ENCODE data around the gene DNAJB7. TPM values are rescaled to one million over a fixed set of nuclear protein-coding genes. Genes with fewer than 3 reads are reported as not detected.
"Not testable (repeated sequence)": the region's sequence is repeated elsewhere in the genome, so short reads cannot be mapped to it uniquely, and the experiment has no call there.

The DNAJB7 gene
- total RNA-seq, 6 experiments from 2014 or later = not detected

- peaks cover 31% of the 10 kb centered on the region for H3K36me3 Mint-ChIP-seq (ENCODE audit: low read depth)
Observed at GRCh38 chr22:40838486-40838885, 23.4 kb downstream of the DNAJB7 start.

GRCh38 chr22:40834619-40835018, 27.3 kb downstream of the DNAJB7 start:
- Mint-ChIP-seq H3K27me3 (ENCODE audit: insufficient read depth) (no peaks in the 10 kb centered on the region), H3K36me3 (ENCODE audit: low read depth) (peaks cover 32% of the 10 kb centered on the region; the same call in 1 of the 2 replicates), H3K27ac (0 out of 2 replicates have a peak overlapping the region, but pooled peaks have one; percentile 18), H3K4me1 (ENCODE audit: low read depth) (no peaks in the 10 kb centered on the region), H3K4me3 (no peak overlapping the region), H3K9me3 (no peaks in the 10 kb centered on the region)
- TF ChIP-seq CTCF (IDR thresholded peaks at IDR 0.05) = no peak
- no peak for DNase-seq

More at GRCh38 chr22:40838486-40838885, 23.4 kb downstream of the DNAJB7 start:
- Mint-ChIP-seq H3K4me1 (ENCODE audit: low read depth) (peaks cover 17% of the 10 kb centered on the region), H3K4me3 (no peak overlapping the region), H3K9me3 (no peaks in the 10 kb centered on the region), H3K27ac (no peak overlapping the region), H3K27me3 (ENCODE audit: insufficient read depth) (no peaks in the 10 kb centered on the region)
- no peak for TF ChIP-seq CTCF (IDR thresholded peaks at IDR 0.05)
- DNase-seq = no peak

GRCh38 chr22:40829131-40829530, 32.8 kb downstream of the DNAJB7 start:
- Mint-ChIP-seq H3K36me3 (ENCODE audit: low read depth) (peaks cover 31% of the 10 kb centered on the region; the same call in 1 of the 2 replicates), H3K27me3 (ENCODE audit: insufficient read depth) (peaks cover 2% of the 10 kb centered on the region; the same call in 1 of the 2 replicates), H3K9me3 (no peaks in the 10 kb centered on the region), H3K4me3 (no peak overlapping the region), H3K27ac (no peak overlapping the region), H3K4me1 (ENCODE audit: low read depth) (no peaks in the 10 kb centered on the region)
- no peak for TF ChIP-seq CTCF (IDR thresholded peaks at IDR 0.05)
- no peak for DNase-seq

- Mint-ChIP-seq H3K27me3 (ENCODE audit: insufficient read depth) (peaks cover 2% of the 10 kb centered on the region; the same call in 1 of the 2 replicates), H3K36me3 (ENCODE audit: low read depth) (peaks cover 32% of the 10 kb centered on the region; the same call in 1 of the 2 replicates), H3K27ac (no peak overlapping the region), H3K9me3 (no peaks in the 10 kb centered on the region), H3K4me3 (no peak overlapping the region), H3K4me1 (ENCODE audit: low read depth) (no peaks in the 10 kb centered on the region)
- no peak for TF ChIP-seq CTCF (IDR thresholded peaks at IDR 0.05)
- DNase-seq = no peak
Observed at GRCh38 chr22:40826984-40827741, 34.8 kb downstream of the DNAJB7 start.

GRCh38 chr22:40826292-40826691, 35.6 kb downstream of the DNAJB7 start:
- H3K4me1 Mint-ChIP-seq (ENCODE audit: low read depth); H3K27ac Mint-ChIP-seq; H3K27me3 Mint-ChIP-seq (ENCODE audit: insufficient read depth); H3K9me3 Mint-ChIP-seq; DNase-seq; H3K4me3 Mint-ChIP-seq: not testable (repeated sequence)
- H3K36me3 Mint-ChIP-seq (ENCODE audit: low read depth) = peaks cover 31% of the 10 kb centered on the region; the same call in 1 of the 2 replicates

- no peaks in the 10 kb centered on the region for H3K9me3 Mint-ChIP-seq
- no peak overlapping the region for H3K27ac Mint-ChIP-seq
- no peak overlapping the region for H3K4me3 Mint-ChIP-seq
- peaks cover 13% of the 10 kb centered on the region for H3K4me1 Mint-ChIP-seq (ENCODE audit: low read depth)
- DNase-seq = no peak
- H3K36me3 Mint-ChIP-seq (ENCODE audit: low read depth) = peaks cover 18% of the 10 kb centered on the region
- 0 out of 2 replicates have a peak, but pooled peaks cover 3% of the 10 kb centered on the region for H3K27me3 Mint-ChIP-seq (ENCODE audit: insufficient read depth)
- TF ChIP-seq CTCF (IDR thresholded peaks at IDR 0.05) = no peak
Observed at GRCh38 chr22:40823426-40823825, 38.5 kb downstream of the DNAJB7 start.

Measured in HFFc6 (cell line).